GM21528 (cell line): ENCODE results near the gene F11.
"Not testable (repeated sequence)": the region's sequence is repeated elsewhere in the genome, so short reads cannot be mapped to it uniquely, and the experiment has no call there.

ENCODE experiments used
- ATAC-seq: cut with Tn5 transposase; IDR thresholded peaks from one replicate; pipeline ENCODE4 v1.9.1; 2021; ENCODE audit warnings: mild to moderate bottlenecking, moderate library complexity; ENCODE audit not compliant: unreplicated experiment, low FRiP score

The F11 gene

DNA sequence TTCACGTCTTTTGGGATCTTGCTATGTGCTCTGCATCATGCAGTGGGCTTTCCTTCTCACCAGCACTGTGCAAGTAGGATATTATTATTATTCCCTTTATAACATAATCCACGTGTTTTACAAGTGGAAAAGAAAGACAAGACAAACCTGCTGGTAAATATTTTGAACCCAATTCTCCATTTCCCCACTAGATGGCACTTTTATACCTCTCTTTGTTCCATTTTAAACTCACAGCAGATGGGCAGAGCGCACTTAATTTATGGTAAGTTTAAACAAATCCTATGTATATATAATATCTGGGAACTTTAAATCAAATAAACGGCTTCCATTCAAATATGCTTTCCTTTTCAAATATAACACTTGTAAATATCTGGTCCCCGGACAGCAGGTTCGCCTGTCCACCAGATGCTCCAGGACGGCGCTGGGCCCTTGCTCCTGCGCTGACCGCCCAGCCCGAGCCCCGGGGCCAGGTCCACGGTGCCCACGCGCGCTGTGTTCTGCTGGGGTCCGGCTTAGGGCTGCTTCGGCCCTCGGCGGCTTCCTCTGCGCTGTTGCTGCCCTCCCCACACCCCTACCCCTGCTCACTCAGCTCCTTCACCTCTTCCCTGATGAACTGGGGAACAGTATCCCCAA is 31.1 kb downstream of the F11 start:
- ATAC-seq: no peak

- no peak for ATAC-seq
Measured at GRCh38 chr4:186298031-186298647, 32.1 kb downstream of the F11 start.

DNA sequence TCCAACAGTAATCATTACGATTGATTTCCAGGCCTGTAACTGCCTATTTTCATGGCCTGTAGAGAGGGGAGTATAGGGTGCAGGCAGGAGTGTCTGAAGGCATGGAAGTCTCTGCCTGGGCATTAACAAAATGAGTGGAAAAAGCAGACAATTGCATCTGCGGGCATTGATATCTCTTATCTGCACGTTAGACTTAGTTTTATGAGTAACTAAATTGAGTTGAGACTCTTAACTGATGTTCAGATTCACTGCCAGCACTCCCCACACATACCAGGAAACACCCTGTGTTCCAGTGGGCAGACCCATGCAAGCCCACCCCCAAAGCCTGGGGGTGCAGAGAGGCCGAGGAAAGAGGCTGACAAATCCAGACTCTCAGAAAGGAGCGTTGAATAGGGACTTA is 33.3 kb downstream of the F11 start:
- ATAC-seq: no peak

- ATAC-seq: no peak
Measured at GRCh38 chr4:186300659-186301390, 34.8 kb downstream of the F11 start.

DNA sequence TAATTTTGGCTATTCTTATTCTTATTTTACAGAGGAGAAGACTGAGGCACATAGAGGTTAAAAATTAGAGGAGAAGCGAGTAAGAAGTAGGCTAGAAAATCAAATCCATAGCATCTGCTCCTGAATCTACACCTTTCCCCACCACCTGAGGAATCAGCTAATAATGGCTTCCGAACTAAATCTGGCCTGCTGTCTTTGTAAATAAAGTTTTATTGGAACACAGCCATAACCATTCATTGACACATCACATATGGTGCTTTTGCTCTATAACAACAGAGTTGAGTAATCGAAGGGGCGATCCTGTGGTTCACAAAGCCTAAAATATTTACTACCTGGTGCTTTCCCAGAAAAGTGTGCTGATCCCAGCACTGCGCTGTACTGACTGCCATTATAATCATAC is 38.2 kb downstream of the F11 start:
- ATAC-seq: no peak

DNA sequence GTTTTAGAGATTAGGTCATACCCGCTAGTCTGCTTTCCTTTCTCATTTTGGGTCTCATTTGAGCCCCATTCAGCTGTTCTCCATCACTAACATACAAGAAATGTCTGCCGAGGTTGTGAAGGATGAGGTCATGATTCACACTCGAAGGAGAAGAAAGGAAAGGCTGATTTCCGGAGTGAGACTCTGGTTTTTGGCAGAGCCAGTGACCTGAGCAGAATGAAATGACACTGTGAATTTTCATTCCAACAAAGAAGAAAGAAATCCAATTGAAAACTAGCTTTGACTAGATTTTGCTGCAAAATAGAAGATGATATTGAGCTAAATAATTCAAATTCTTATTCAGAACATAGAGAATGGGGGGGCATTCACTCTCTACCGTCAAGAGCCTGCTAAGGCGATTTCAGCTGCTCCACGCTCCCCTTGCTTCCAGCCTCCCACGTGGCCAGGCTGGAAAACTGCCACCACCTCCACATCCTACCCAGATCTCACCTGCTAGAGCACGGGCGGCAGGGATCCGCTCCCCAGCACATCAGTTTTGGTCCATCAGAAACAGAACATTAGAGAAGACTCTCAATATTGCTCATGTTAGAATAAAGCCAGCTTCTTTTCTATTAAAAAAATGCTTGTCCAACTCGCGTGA is 39.0 kb downstream of the F11 start:
- ATAC-seq: no peak

DNA sequence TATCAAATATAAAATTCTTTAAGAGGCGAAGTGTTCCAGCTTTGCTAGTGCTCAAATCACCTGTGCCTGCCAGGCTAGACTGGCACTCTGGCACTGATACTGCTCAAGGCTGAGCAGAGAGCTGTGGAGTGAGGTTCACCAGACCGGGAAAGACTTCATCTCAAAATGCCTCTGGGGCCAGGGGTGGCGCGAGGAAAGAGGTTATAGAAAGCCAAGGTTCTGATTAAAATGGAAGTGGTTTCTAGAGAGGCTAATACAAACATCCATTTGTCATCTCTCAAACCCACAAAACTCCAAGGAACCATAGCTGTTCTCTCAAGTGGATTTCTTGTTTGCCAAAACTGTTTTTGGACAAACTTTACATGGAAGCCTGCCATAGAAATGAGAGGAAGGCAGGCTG is 41.5 kb downstream of the F11 start:
- ATAC-seq: no peak

DNA sequence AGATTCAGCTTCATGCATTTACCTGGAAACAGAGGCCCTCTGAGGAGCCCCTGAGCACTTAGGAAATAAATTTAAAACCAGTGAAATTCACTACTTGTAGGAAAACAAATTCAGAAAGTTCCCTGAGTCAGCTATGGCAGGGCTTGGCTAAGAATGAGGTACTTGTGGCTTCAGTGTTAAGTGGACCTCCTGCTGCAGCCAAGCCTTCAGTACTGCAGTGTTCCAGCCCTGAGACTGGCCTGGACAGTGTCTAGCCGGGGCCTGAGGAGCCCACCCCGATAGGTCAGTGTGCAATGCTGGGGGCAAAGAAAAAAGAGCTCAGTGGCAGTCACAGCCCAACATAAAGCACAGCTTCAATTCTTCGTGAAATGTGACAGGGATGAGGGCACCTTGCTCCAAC is 41.9 kb downstream of the F11 start:
- no peak for ATAC-seq

GRCh38 chr4:186318481-186318880 is 52.5 kb downstream of the F11 start:
- ATAC-seq: no peak

DNA sequence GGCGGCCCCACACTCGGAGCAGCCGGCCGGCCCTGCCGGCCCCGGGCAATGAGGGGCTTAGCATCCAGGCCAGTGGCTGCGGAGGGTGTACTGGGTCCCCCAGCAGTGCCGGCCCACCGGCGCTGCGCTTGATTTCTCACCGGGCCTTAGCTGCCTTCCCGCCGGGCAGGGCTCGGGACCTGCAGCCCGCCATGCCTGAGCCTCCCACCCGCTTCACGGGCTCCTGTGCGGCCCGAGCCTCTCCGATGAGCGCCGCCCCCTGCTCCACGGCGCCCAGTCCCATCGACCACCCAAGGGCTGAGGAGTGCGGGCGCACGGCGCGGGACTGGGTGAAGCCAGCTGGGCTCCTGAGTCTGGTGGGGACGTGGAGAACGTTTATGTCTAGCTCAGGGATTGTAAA is 58.7 kb downstream of the F11 start:
- ATAC-seq: not testable (repeated sequence)

- no peak for ATAC-seq
Measured at GRCh38 chr4:186326391-186326790, 60.4 kb downstream of the F11 start.

DNA sequence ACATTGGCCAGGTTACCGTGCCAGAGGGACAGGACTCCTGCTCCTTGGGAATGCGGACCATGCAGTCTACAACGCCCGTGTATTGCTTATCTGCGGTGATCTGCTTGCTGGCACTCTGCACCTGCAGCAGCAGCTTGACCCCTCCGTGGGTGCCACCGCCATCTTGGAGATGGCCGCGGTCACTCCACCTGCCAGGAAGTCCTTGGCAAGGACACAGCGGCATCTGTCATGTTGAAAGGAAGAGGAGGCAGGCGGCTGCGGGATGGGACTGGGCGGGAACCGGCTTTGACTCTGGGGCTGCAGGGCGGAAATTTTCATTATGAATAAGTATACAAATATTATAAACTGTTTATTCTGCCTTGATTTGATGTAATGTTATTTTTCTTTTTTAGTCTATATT is 63.4 kb downstream of the F11 start:
- ATAC-seq: no peak

- ATAC-seq: no peak
Measured at GRCh38 chr4:186330368-186330767, 64.4 kb downstream of the F11 start.

- no peak for ATAC-seq
Measured at GRCh38 chr4:186335793-186336192, 69.8 kb downstream of the F11 start.
